ENCODE measurements around the gene PHF1.

Gene PHF1

DNA sequence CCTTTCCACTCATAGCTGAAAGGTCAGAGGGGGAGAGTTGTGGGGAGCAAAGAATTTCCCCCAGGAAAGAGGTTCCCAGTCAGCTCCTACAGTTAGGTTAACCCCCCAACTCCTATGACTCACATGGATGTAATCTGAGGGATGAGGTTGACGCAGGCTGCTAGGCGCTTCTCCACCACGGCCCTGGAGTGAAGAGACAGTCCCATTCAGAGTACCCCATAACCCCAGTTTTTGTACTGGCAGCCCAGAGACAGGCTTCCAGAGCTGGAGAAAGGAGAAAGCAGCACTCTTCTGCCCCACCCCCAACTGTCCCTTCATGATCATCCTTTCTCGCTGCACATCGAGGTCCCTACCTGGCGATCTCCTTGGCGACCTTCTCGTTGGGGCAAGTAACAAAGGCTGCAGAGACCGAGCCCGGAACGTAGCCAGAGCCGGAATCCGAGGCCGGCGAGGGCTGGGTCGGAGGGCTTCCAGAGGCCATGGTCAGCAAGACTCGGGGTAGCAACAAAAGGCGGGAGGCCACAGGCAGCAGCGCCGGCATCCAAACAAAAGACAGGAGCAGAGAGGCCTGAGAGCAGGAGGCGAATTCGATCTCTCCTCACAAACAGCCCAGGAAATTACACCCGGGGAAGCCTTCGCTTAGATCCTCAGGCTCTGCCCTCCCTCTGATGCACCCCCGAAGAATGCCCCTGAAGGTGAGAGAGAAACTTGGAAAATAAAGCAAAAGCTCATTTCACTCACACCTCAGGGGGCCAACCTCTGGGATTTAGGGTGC lies 6.5 kb downstream of the PHF1 start:
- Histone ChIP-seq H3K27ac (peak overlapping the region; percentile 86 to 95), H3K4me3 (peak overlapping the region; percentile 74)
- peak; percentile 77 for DNase-seq (ENCODE audit: low spot score)
- TF ChIP-seq, protein P1, sequence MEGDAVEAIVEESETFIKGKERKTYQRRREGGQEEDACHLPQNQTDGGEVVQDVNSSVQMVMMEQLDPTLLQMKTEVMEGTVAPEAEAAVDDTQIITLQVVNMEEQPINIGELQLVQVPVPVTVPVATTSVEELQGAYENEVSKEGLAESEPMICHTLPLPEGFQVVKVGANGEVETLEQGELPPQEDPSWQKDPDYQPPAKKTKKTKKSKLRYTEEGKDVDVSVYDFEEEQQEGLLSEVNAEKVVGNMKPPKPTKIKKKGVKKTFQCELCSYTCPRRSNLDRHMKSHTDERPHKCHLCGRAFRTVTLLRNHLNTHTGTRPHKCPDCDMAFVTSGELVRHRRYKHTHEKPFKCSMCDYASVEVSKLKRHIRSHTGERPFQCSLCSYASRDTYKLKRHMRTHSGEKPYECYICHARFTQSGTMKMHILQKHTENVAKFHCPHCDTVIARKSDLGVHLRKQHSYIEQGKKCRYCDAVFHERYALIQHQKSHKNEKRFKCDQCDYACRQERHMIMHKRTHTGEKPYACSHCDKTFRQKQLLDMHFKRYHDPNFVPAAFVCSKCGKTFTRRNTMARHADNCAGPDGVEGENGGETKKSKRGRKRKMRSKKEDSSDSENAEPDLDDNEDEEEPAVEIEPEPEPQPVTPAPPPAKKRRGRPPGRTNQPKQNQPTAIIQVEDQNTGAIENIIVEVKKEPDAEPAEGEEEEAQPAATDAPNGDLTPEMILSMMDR (IDR thresholded peaks at IDR 0.05), result no peak

DNA sequence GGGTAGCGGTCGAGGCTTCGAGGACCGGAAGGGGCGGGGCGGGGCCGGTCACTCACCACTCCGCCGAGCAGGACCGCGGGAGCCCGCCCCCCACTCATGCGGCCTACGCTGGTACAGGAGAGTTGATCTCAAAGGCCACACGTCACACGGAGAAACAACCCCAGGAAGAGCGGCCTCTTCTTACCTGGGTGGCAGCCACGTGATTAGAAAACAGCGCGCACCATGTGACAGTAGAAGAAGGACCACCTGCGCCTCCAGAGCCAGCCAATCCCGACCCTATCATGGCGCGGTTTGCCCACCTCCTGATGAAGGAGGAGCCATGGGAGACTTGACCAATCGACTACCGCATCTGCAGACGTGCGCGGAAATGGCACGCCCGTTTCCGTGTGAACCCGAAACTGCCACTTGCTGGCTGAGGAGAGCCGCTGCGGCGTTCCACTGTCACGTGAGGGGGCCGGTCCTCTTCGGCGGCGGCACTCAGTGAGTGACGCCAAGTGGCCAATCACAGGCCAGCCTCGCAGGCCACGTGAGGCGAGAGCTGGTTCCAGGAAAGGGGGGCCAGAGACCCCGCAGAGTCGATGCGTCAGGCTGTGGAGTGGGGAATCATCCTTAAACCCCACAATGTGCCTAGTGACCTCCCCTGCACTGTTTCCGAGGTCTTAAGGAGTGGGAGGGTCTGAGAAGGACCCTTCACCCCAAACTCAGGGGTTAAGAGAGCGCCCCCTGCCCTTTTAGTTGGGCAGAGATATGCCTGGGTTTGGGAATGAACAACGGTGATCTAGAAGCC lies 7.3 kb downstream of the PHF1 start, which contains the start of gene CUTA:
TSS of gene CUTA (minus strand) at position 205 of the 787 bp plus-strand sequence. CDS start at position 98, 107 bp downstream.
- H3K4me3 ChIP-seq, result peak within 1 kb of the TSS; percentile 74
- H3K27ac ChIP-seq, result peak within 1 kb of the TSS; percentile 95 to 97
- peak; percentile 100 for DNase-seq (ENCODE audit: low spot score)
- TF ChIP-seq, protein P1 (IDR thresholded peaks at IDR 0.05), result no peak

DNA sequence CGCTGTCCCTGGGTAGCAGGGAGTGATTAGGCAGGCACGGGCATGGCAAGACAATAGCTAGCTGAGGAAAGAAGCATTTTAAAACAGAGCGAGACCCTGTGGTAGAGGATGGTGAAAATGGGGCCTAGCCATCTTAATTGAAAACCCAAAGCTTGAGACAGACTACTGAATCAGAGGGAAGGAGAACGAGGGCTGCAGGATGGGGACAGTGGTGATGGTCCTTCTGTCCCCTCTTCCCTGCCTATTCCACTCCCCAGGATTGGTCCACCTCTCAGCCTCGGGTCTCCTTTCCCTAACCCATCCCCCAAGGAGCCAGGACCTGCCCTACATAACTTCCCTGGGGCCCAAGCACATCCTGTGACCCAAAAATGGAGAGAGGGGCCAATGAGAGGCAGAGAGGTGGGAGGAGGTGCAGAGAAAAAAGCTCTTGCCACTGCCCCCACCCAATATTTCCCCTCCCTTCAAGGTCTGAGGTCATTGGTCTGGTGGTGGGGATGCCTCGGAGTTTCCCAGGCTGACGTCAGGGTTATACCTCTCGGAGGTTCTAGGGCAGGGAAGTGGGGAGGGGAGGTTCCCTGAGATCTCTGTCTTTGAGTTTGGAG lies 8.0 kb downstream of the PHF1 start:
- peak overlapping the region; percentile 68 for H3K4me3 ChIP-seq

DNA sequence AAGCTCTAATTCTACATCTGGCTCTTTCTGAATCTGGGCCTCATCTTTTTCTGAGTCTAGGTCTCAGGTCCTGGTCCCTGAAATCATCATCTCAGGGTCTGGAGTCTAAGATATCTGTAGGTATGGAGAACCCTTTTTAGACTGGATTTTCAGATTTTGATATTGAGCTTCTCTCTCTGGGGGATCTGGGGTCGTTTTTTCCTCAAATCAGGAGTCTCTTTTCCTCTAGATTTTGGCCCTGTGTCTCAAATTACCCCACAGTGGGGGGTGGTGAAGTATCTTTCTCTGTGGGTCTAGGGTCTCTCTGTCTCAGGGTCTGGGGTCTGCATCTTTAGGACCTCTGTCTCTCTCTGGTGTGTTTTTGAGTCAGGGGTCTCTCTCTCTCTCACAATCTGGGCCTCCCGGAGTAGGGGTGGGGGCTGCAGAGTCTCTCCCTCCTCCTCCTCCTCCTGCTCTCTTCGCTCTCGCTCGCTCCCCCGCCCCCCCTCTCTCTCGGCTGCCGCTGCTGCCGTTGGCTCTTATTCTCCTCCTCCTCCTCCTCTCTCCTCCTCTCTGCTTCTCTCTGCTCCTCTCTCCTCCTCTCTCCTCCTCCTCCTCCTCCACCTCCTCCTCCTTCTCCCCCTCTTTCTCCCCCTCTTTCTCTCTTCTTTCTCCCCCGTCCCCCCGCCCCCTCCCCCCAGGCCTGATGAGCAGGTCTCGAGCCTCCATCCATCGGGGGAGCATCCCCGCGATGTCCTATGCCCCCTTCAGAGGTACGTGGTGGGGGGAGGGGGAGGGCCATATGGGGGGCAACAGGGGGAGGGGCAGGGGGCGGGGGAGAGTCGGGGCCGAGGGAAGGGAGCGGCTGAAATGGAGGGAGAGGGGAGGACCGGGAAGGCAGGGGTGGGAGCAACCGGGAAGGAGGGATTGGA lies 9.0 kb downstream of the PHF1 start, which contains the start of gene SYNGAP1:
TSS of gene SYNGAP1 (plus strand) at position 486 of the 911 bp plus-strand sequence. CDS start at position 686, 200 bp downstream.
- H3K27ac ChIP-seq, result peak within 1 kb of the TSS; percentile 95 to 97
- TF ChIP-seq, protein P1 (IDR thresholded peaks at IDR 0.05), result no peak
- no peak for DNase-seq (ENCODE audit: low spot score)
- H3K4me3 ChIP-seq, result peak within 1 kb of the TSS; percentile 71

More for the DNA sequence above, 8.0 kb downstream of the PHF1 start:
- H3K27ac ChIP-seq, result peak overlapping the region; percentile 95 to 97
- DNase-seq (ENCODE audit: low spot score), result no peak
- TF ChIP-seq, protein P1 (IDR thresholded peaks at IDR 0.05), result no peak

DNA sequence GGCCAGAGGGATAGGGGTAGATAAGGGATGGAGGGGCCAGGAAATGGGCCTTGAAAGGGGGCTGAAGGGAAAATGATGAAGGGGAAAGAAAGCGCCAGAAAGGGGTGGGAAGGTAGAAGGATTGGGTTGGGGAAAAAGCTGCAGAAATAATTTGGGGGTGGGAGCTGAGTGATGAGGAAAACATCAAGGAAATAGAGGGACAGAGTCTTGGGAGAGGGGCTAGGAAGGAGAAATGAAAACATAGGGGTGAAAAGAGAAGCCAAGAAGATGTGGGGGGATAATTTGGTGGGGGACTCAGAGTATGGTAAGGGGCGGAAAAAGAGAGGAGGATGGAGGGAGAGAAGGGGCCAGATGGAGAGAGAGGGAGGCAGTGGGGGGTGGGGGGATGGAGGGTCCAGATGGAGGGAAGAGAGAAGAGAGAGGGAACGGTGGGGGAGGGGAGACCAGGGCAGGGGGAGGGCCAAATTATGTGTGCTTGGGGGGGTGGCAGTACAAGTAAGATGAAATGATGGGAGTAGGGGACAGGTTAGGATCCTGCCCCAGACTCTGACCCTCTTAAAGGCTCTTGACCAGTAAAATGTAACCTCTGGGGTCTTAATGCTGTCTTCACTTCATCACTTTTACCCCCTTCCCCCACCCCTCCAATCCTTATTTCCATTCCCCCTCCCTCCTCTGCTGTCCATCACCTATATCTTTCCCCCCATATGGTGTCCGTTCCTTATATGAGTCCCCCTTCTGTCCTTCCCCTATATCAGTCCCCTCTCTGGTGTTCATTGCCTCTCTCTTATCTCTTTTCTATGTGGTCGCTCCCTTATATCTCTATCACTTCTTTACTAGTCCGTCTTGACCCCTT lies 9.9 kb downstream of the PHF1 start:
- no peak for DNase-seq (ENCODE audit: low spot score)
- peak overlapping the region; percentile 81 to 97 for H3K27ac ChIP-seq

More for the DNA sequence above, 9.9 kb downstream of the PHF1 start:
- TF ChIP-seq, protein P1 (IDR thresholded peaks at IDR 0.05), result no peak
- H3K4me3 ChIP-seq, result peak overlapping the region; percentile 71

All from coronary artery (tissue), 2 donors.